HG03280 (cell line): ENCODE data around the gene ZC3H4.
"Not testable (repeated sequence)": the region's sequence is repeated elsewhere in the genome, so short reads cannot be mapped to it uniquely, and the experiment has no call there.

Source experiments
- ATAC-seq: cut with Tn5 transposase; IDR thresholded peaks from one replicate; pipeline ENCODE4 v1.9.1; 2021; ENCODE audit warnings: mild to moderate bottlenecking, moderate library complexity; ENCODE audit not compliant: unreplicated experiment

ZC3H4 gene

DNA sequence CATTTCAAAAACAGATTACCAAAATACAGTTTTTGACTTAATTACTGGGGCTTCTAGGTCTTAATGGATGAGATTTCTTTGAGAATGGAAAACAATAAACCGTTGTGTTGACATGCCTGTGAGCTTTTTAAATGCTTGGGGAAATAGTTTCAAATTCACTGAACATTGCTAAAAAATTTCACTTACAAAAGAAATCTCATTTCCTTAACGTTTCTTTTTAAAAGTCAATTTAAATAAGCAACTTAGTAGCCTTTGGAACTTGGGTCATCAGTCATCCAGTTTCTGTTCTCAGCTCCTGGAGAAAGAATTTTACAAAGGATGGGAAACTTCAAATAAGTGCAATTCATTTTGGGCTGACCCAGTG, 4.4 kb downstream of the ZC3H4 start:
- no peak for ATAC-seq

DNA sequence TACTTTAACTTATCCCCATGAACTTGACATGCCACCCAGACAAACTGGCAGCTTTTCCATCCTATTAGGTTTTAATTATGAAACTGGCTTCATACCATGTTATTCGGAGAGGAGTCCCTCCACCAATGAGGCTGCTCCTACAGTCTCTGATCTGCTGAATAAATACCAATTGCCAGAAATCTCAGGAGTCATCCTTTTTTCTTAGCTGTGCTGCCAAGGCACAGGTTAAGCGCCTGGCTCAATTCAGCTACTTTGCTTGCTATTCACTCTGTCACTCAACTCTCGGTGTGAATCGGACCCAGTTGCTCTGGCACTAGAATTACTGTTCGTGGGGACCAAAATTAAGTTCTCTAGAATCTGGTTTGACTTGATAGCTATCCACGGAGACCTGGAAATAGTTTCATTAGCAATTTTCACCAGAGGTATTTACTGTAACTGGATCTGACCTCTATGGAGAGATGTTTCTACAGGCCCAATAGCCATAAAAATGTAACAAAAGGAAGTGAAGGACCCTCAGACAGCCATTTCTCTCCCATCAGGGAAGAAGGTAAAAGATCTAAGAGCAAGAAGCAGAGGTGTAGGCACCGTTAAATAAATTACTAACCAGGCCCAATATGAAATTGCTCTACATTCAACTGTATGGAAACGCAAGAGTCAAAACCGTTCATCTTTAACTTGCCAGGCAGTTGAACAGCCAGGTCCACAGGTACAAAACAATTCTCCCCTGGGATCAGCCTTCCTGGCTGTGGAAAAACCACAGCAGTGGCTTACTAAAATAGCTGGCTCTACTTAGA, 5.4 kb downstream of the ZC3H4 start:
- ATAC-seq: no peak

GRCh38 chr19:47107202-47107952, 6.2 kb downstream of the ZC3H4 start:
- ATAC-seq: no peak

DNA sequence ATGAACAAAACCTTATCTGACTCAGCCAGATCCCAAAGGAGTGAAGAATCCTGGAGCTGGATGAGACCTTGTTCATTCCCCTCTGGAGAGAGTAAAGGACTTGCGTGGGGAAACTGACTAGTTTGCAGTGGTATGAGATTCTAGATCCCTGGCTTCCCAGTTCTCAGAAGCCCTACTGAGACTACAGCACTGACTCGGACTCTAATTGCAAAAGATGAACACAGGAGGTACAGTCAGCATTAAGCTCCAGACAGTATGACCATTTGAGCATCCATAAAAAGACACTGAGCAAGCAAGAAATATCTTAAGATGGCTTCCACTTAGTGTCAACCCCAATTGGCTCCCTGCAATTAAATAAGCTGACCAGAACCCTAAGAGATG, 6.8 kb downstream of the ZC3H4 start:
- no peak for ATAC-seq

DNA sequence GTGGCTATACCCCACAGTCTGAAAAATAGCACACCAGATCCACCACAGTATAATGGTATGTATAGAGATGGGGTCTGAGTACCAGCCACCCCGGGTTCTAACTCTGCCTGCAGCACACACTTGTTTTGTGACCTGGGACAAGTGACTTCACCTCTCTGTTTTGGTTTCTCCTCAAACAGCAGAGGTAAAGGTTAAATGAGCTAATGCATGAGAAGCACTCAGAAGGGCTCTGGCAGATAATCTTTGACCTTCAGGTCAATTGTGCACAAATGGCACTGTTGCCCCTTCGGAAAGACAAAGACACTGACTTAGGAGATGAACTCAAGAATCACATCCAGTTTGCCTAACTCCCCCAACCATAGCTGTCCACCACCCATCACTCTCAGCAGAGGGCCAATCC, 7.7 kb downstream of the ZC3H4 start:
- ATAC-seq: no peak

DNA sequence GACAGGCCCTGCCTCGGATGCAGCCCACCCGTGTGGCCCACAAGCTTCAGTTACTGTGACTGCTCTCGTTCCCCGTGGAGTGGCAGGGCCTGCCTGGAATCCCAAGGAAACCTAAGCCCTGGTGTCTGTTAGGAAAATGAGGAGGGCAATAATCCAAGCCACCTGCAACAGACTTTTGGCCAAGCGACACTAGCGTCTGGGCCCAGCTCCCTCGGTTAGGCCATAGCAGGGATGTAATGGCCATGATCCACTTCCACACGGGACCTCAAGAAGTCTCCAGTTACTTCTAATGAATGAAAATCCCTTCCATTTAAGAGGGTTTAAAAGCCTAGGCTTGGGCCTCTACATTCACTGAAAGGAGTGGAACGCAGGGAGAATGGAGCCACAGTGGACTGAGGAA, 8.9 kb downstream of the ZC3H4 start:
- ATAC-seq: no peak

DNA sequence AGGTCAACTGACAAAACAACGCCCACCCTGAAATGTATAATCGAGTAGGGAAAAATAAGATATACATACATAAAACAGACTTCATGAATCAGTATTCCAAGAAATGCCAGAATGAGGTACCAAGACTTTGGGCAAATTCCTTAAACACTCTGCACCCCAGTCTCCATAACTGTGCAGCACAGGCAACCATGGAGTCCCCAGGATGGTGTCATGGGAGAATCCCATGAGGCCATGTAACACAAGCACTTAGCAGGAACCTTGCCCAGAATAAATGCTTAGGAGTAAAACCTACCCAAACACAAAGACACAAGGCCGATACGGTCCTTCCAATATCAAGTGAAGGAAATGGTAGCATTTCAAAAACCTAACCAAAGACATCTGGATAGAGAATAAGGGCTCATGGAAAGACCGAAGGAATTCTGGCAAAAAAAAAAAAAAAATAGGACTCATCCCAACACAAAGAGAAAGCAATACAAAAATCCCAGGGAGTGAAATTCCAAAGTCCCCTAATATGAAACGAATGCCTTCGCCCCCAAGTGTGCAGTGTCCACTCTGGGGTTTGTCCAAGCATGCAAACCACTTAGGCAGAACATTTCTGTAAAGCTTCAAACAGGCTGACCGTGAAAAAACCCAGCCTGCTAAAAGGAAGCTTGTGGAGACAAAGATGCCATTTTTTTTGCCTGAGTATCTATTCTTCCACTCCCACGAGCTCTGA, 11.1 kb downstream of the ZC3H4 start:
- no peak for ATAC-seq

DNA sequence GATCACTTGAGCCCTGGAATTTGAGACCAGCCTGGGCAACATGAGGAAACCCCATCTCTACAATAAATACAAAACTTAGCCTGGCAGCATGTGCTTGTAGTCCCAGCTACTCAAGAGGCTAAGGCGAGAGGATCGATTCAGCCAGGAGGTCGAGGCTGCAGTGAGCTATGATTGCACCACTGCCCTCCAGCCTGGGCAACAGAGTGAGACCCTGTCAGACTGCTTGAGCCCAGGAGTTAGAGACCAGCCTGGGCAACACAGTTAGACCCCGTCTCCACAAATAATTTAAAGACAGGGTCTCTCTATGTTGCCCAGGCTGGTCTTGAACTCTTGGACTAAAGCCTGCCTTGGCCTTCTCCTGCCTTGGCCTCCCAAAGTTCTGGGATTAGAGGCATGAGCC, 12.5 kb downstream of the ZC3H4 start:
- ATAC-seq: not testable (repeated sequence)

GRCh38 chr19:47100290-47100689, 13.3 kb downstream of the ZC3H4 start:
- ATAC-seq: no peak

- ATAC-seq: no peak
Observed at GRCh38 chr19:47099576-47100050, 14.0 kb downstream of the ZC3H4 start.

- ATAC-seq: no peak
Observed at GRCh38 chr19:47098608-47099007, 15.0 kb downstream of the ZC3H4 start.

DNA sequence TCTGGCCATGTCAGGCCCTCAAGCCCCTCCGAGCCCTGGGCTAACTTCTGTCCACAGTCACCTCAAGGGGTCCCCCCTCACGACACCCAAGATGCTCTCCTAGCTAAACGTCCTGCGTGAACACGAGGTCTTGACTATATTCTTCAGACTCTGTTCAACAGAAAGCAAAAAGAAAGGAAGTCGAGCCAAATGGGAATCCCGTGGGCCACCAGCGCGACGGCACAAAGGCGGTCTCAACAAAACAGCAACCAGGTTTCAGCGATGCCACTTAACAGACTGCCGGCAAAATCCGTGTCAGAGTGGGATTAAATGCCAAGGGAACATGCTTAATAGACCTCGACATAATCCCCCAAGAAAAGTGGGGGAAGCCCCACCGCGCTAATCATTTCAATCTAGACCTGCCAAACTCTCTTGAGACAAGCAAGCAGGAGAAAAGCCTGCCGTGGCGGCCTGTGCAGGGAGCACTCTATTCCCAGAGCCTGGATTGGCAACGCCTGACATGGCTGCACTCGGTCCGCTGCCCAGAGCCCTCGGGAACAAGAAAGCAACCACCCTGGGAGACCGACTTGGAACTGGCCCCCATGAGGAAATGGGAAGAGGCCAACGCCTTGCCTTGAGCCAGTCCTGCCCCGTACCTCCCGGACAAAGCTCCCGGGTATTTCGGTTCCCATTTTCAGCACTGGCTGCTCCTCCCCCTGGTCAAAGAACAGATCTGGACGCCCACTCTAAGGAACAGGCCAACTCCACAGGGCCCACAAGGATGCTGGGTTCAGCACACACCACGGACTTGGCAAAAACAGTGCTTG, 16.0 kb downstream of the ZC3H4 start:
- ATAC-seq: no peak

GRCh38 chr19:47096721-47097120, 16.9 kb downstream of the ZC3H4 start:
- ATAC-seq: no peak

DNA sequence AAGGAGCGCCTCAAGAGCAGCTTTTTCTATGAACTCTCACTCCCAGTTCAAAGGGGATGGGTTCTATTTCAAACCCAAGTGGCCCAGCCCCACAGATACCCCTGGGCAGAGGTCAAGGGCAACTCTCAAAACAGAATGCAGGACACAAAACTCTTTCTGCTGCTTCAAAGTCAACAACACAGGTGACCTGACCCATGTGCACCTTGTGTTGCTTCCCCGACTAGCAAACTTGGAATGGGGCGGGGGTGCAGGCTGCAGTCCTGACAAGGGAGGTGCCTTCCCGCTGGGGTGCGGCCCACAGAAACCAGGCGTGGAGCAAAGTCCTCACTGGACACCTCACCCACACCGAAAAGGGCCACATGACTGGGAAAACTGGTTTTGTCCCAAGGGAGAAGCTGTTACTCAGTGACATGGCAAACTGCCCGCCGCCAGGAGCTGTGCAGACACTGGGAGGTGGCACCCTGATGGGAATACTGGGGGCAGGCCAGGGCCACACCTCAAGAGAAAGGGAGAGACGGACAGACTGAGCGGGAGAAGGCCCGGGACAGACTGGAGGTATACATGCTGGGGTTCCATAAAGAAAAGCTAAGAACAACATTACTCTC, 17.4 kb downstream of the ZC3H4 start:
- no peak for ATAC-seq

DNA sequence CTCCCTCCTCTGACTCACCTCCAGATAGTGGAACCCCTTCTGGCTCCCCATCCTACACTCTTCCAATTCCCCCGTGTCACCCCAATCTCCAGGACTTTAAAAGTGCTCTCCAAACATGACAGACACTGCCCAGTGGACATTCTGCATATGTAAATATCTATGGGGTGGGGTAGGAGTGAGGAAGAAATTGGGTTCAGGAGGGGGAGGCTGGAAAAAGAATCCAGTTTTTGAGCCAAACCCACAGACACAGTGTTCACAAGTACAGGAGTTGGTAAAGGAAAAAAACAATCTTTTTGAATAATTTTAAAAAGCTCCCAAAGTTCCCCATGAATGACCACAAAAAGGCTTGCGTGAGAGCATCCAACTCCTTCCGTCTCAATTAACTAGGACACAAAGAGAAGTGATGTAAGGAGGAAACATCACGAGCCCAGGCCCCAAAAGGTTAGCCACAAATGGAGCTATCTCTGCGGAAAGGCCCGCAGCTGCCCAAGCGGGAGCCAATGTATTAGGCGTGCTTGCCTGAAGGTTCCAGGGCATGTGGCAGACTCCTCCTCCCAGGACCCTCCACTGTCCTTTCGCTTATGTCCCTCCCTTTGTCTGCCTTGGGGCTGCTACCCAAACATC, 18.0 kb downstream of the ZC3H4 start:
- ATAC-seq: no peak

DNA sequence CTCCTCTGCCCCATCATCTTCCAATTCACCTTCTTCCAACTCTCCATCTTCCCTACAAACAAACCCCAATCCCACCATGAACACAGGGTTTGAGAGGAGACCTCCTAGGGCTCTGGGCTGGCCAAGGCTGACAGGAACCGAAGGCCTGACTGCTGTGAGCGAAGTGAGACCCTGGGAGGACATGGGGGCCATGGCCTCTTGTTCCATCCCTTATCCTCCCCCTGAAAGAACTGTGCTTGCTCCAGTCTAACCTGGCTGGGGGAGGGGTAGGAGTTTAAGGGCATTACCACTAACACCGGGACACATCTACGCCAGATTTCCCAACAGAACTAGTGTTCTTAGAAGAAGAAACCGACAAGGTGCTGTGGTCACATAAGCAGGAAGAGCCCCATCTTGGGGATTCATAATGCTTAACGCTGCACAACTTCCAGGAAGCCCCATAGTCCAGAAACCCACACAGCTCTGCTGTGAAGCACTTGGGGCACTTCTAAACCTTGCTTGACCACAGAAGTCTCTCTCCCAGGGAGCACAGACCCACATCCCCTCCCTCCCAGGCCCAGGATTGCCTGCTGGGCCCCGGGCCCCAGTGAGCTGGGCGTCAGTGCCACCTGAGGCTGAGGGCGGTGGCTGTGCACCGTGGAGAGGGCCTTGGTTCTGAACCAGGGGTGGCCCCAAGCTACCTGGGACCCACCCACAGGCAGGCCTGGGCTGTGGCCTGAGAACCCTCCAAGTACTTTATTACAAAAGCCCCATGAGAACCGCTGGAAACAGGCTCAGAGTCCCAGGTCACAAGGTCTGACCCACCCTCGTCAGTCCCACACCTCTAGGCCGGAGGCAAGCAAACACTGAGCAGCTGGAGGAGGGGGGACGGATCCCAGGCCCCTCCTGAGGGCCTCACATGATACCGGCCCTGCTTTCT, 18.8 kb downstream of the ZC3H4 start:
- ATAC-seq: no peak

- peak; percentile 48 for ATAC-seq
Observed at GRCh38 chr19:47093841-47094240, 19.7 kb downstream of the ZC3H4 start.

- ATAC-seq: no peak
Observed at GRCh38 chr19:47093254-47093653, 20.3 kb downstream of the ZC3H4 start.

DNA sequence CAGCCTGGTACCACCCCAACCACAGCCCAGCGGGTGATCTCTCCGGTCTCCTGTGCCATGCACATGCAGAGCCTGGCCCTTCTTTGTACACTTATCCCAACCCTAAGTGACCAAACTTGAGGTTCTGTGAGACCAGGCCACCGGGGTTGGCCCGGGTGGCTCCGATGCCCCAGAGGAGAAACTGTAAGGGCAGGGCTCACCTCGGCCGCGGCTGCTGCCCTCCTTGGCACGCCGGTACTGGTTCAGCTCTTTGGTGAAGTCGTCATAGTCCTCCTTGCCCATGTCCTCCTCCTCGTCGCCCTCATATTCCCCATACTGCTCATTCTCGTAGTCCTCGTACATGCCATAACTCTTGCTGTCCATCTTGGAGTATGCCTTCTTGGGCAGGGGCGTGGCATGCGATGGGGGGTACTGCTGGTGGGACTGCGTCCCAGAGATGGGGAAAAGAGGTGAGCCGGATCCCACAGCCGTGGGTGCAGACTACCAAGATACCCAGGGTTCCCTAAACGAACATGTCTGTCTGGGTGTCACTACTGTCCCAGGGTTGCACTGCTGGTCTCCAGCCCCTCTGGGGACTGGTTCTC, 23.7 kb downstream of the ZC3H4 start:
- no peak for ATAC-seq
